Stimulated activated CD8-positive, alpha-beta memory T cell treated with anti-CD3 and anti-CD28 coated beads, Interleukin-4, amount 100 ng/mL, for 24 hours (primary cell): ENCODE measurements around the gene PAX2.

ENCODE experiments used
- DNase-seq: peaks from one replicate; pipeline ENCODE4 v3.0.0-alpha.2; 2020; ENCODE audit warnings: low read depth

PAX2 gene

GRCh38 chr10:100739517-100740368 is 5.6 kb upstream of the PAX2 start:
- no peak for DNase-seq

- DNase-seq = no peak
These were observed 4.7 kb upstream of the PAX2 start for GRCh38 chr10:100740476-100741377.

GRCh38 chr10:100741378-100742075 is 3.9 kb upstream of the PAX2 start:
- no peak for DNase-seq

GRCh38 chr10:100742076-100742771 is 3.2 kb upstream of the PAX2 start:
- no peak for DNase-seq

GRCh38 chr10:100742936-100743335 is 2.4 kb upstream of the PAX2 start:
- DNase-seq = no peak

- DNase-seq = no peak
These were observed 1.7 kb upstream of the PAX2 start for GRCh38 chr10:100743626-100744135.

GRCh38 chr10:100744136-100744986 is 1.0 kb upstream of the PAX2 start:
- no peak for DNase-seq

- DNase-seq = no peak
These were observed 751 bp downstream of the PAX2 start for GRCh38 chr10:100745882-100746783.

GRCh38 chr10:100746784-100747455 is 1.5 kb downstream of the PAX2 start:
- no peak for DNase-seq

- no peak for DNase-seq
These were observed 2.3 kb downstream of the PAX2 start for GRCh38 chr10:100747456-100748230.

- no peak for DNase-seq
These were observed 3.1 kb downstream of the PAX2 start for GRCh38 chr10:100748231-100749058.

GRCh38 chr10:100749059-100749308 is 3.6 kb downstream of the PAX2 start:
- DNase-seq = no peak

- DNase-seq = no peak
These were observed 4.2 kb downstream of the PAX2 start for GRCh38 chr10:100749309-100750217.

- no peak for DNase-seq
These were observed 5.2 kb downstream of the PAX2 start for GRCh38 chr10:100750291-100751210.

GRCh38 chr10:100751211-100751933 is 6.0 kb downstream of the PAX2 start:
- DNase-seq = no peak
